HCT116 (cell line): ENCODE data around the gene MIPEP. TPM values are rescaled to one million over a fixed set of nuclear protein-coding genes. Genes with fewer than 3 reads are reported as not detected.

Source experiments
- ATAC-seq: fragments of 200-7000 bp; cut with Tn5 transposase; 2 replicates; pipeline ENCODE4 v1.9.1; 2020; ENCODE audit warnings: mild to moderate bottlenecking, moderate library complexity
- BruUV-seq: library from RNA; stranded (reverse); fragments of 400-500 nt; replicated peaks from 2 replicates; lab custom pipeline; 2021; lab: Mats Ljungman, UMichigan
- CTCF ChIA-PET: fragments of 300-600 bp; sonication (Branson Sonifier 250); formaldehyde crosslinking; loops from one replicate; lab custom pipeline; 2021; ENCODE audit warnings: antibody characterized with exemption; lab: Charles Lee
- POLR2A ChIA-PET: fragments of 300-600, 350-600 bp; sonication (Branson Sonifier 250); formaldehyde crosslinking; loops from one replicate; lab custom pipeline; 2021; ENCODE audit warnings: antibody characterized with exemption; lab: Charles Lee
- RAD21 ChIA-PET, 2 experiments: fragments of 300-600 bp; sonication (Branson Sonifier 250); formaldehyde crosslinking; loops; one replicate each; lab custom pipeline; 2023; ENCODE audit warnings: low total read pairs in 2 of 2; ENCODE audit not compliant: uncharacterized antibody in 2 of 2, unreplicated experiment in 2 of 2, low non-redundant PET in 1 of 2; lab: Charles Lee
- DNase-seq: peaks from one replicate; pipeline ENCODE4 v3.0.0-alpha.2; 2010; ENCODE audit warnings: low read depth, low spot score
- H2AFZ ChIP-seq: fragments of 200-600 bp; shearing (Covaris generic), sonication (generic); 2 replicates; pipeline ENCODE4 v1.6.1; 2017; ENCODE audit warnings: low read depth, mixed run types, mixed read lengths, antibody characterized with exemption, low read length; ENCODE audit not compliant: poor library complexity, severe bottlenecking
- H3K27ac ChIP-seq: 2 replicates; pipeline ENCODE4 v1.5.1; 2012; ENCODE audit warnings: low read depth, low read length
- H3K27me3 ChIP-seq: fragments of 200-600 bp; sonication (generic); 2 replicates; pipeline ENCODE4 v1.6.1; 2016; ENCODE audit warnings: mixed run types, low read length, mixed read lengths; ENCODE audit not compliant: insufficient read depth
- H3K36me3 ChIP-seq, 2 experiments: fragments of 200-500 bp in 1 of 2; fragments of 200-600 bp in 1 of 2; sonication (Bioruptor generic) in 1 of 2; sonication (generic) in 1 of 2; 2 replicates each; pipeline versions ENCODE4 v1.5.1 to v1.6.1; 2014 to 2016; ENCODE audit warnings: low read length in 2 of 2, inconsistent platforms in 1 of 2, mixed read lengths in 1 of 2, mixed run types in 1 of 2; ENCODE audit not compliant: insufficient read depth in 2 of 2, control insufficient read depth in 1 of 2
- H3K4me1 ChIP-seq, 2 experiments: fragments of 200-600 bp in 1 of 2; sonication (generic) in 1 of 2; 2 replicates each; pipeline versions ENCODE4 v1.5.1 to v1.6.1; 2012 to 2017; ENCODE audit warnings: low read length in 2 of 2, inconsistent platforms in 1 of 2, mild to moderate bottlenecking in 1 of 2, mixed read lengths in 1 of 2, mixed run types in 1 of 2, moderate library complexity in 1 of 2; ENCODE audit not compliant: insufficient read depth in 2 of 2, control insufficient read depth in 1 of 2
- H3K4me2 ChIP-seq: fragments of 200-600 bp; sonication (generic); 2 replicates; pipeline ENCODE4 v1.6.1; 2017; ENCODE audit warnings: mixed run types, low read length, mixed read lengths
- H3K4me3 ChIP-seq, 2 experiments: fragments of 200-600 bp in 1 of 2; sonication (generic) in 1 of 2; replicated peaks in 1 of 2; 2 replicates each; pipeline ENCODE4 v1.5.1; 2011 to 2016; ENCODE audit warnings: low read length in 2 of 2, control low read depth in 1 of 2, low read depth in 1 of 2, mild to moderate bottlenecking in 1 of 2, mixed read lengths in 1 of 2, mixed run types in 1 of 2
- H3K79me2 ChIP-seq: fragments of 200-600 bp; sonication (generic); 2 replicates; pipeline ENCODE4 v1.6.1; 2017; ENCODE audit warnings: mild to moderate bottlenecking, mixed run types, low read length, moderate library complexity, mixed read lengths; ENCODE audit not compliant: insufficient read depth
- H3K9ac ChIP-seq: fragments of 200-600 bp; sonication (generic); 2 replicates; pipeline ENCODE4 v1.6.1; 2016; ENCODE audit warnings: low read length, mixed read lengths
- H3K9me2 ChIP-seq: fragments of 200-600 bp; sonication (generic), shearing (Covaris generic); 2 replicates; pipeline ENCODE4 v1.6.1; 2017; ENCODE audit warnings: mixed run types, mild to moderate bottlenecking, moderate library complexity; ENCODE audit not compliant: insufficient read depth
- H3K9me3 ChIP-seq, 2 experiments: fragments of 200-500 bp in 1 of 2; fragments of 200-600 bp in 1 of 2; sonication (Bioruptor generic) in 1 of 2; sonication (generic) in 1 of 2; 2 replicates each; pipeline ENCODE4 v1.6.1; 2014 to 2017; ENCODE audit warnings: low read length in 2 of 2, mixed read lengths in 2 of 2, inconsistent platforms in 1 of 2, low read depth in 1 of 2, mild to moderate bottlenecking in 1 of 2, mixed run types in 1 of 2, moderate library complexity in 1 of 2; ENCODE audit not compliant: control insufficient read depth in 1 of 2, insufficient read depth in 1 of 2
- H4K20me1 ChIP-seq: fragments of 200-600 bp; sonication (generic), shearing (Covaris generic); 2 replicates; pipeline ENCODE4 v1.6.1; 2017; ENCODE audit warnings: mixed run types, mild to moderate bottlenecking, moderate library complexity; ENCODE audit not compliant: insufficient read depth
- ATF3 ChIP-seq: IDR thresholded peaks from 2 replicates; pipeline ENCODE4 v1.6.1; 2012
- ELF1 ChIP-seq: IDR thresholded peaks from 2 replicates; pipeline ENCODE4 v1.6.1; 2012; ENCODE audit warnings: low read depth, borderline replicate concordance
- EZH2 ChIP-seq: fragments of 200-600 bp; sonication (generic); IDR thresholded peaks from 2 replicates; pipeline ENCODE4 v1.6.1; 2017; ENCODE audit warnings: antibody characterized with exemption, mixed run types
- EZH2phosphoT487 ChIP-seq: fragments of 200-600 bp; IDR thresholded peaks from 2 replicates; pipeline ENCODE4 v1.6.1; 2018; ENCODE audit warnings: antibody characterized with exemption, borderline replicate concordance
- JUND ChIP-seq: IDR thresholded peaks from 2 replicates; pipeline ENCODE4 v1.6.1; 2012
- MAX ChIP-seq: IDR thresholded peaks from 2 replicates; pipeline ENCODE4 v1.6.1; 2012
- RAD21 ChIP-seq: IDR thresholded peaks from 2 replicates; pipeline ENCODE4 v1.6.1; 2012; ENCODE audit warnings: low read depth, mild to moderate bottlenecking
- REST ChIP-seq: IDR thresholded peaks from 2 replicates; pipeline ENCODE4 v1.6.1; 2012; ENCODE audit warnings: low read depth
- SP1 ChIP-seq: IDR thresholded peaks from 2 replicates; pipeline ENCODE4 v1.6.1; 2012; ENCODE audit warnings: low read depth
- SRF ChIP-seq: IDR thresholded peaks from 2 replicates; pipeline ENCODE4 v1.6.1; 2012; ENCODE audit warnings: low read depth
- TCF7L2 ChIP-seq: IDR thresholded peaks from 2 replicates; pipeline ENCODE4 v1.7.0; 2011; ENCODE audit warnings: borderline replicate concordance, inconsistent platforms; ENCODE audit not compliant: insufficient read depth, insufficient read length; ENCODE audit errors: extremely low read depth
- YY1 ChIP-seq: IDR thresholded peaks from 2 replicates; pipeline ENCODE4 v1.6.1; 2011; ENCODE audit warnings: low read length, low read depth, moderate library complexity, mild to moderate bottlenecking; ENCODE audit not compliant: insufficient replicate concordance; ENCODE audit errors: extremely low read depth
- intact Hi-C: fragments of 100-400 bp; cut with micrococcal nuclease; formaldehyde crosslinking; loops from 2 replicates; pipeline ENCODE4 v1.10.0; 2022
- total RNA-seq: library from RNA; stranded (reverse); gene quantifications from one replicate; pipeline ENCODE4 v1.2.1, GENCODE V29; 2021; ENCODE audit not compliant: unreplicated experiment
- TF ChIP-seq, protein P1 (sequence below): IDR thresholded peaks from 2 replicates; pipeline ENCODE4 v1.6.1; 2011; ENCODE audit warnings: mild to moderate bottlenecking, low read length, moderate library complexity; ENCODE audit not compliant: insufficient replicate concordance; ENCODE audit errors: extremely low read depth

Gene MIPEP
- total RNA-seq, 1 experiment from 2014 or later: 33.3 TPM

DNA sequence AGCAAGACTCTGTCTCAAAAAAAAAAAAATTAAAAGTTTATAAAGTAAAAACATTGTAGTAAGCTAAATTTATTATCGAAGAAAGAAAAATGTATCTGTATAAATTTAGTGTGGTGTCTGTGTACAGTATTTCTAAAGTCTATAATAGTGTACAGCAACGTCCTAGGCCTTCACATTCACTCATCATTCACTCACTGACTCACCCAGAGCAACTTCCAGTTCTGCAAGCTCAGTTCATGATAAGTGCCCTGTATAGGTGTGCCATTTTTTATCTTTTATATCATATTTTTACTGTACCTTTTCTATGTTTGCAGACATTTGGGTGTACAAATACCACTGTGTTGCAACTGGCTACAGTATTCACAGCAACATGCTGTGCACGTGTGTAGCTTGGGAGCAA, 200.9 kb downstream of the MIPEP start:
- no peak overlapping the region for H3K27ac ChIP-seq
- ChIA-PET POLR2A (no interaction called here), CTCF (no interaction called here), RAD21 (no interaction called here)
- no peak overlapping the region for H2AFZ ChIP-seq
- TF ChIP-seq TCF7L2 (no peak), SP1 (no peak), ELF1 (no peak), MAX (no peak), RAD21 (no peak), YY1 (no peak), ATF3 (no peak), EZH2 (no peak), JUND (no peak), SRF (no peak), REST (no peak), EZH2phosphoT487 (no peak)
- TF ChIP-seq, protein P1, sequence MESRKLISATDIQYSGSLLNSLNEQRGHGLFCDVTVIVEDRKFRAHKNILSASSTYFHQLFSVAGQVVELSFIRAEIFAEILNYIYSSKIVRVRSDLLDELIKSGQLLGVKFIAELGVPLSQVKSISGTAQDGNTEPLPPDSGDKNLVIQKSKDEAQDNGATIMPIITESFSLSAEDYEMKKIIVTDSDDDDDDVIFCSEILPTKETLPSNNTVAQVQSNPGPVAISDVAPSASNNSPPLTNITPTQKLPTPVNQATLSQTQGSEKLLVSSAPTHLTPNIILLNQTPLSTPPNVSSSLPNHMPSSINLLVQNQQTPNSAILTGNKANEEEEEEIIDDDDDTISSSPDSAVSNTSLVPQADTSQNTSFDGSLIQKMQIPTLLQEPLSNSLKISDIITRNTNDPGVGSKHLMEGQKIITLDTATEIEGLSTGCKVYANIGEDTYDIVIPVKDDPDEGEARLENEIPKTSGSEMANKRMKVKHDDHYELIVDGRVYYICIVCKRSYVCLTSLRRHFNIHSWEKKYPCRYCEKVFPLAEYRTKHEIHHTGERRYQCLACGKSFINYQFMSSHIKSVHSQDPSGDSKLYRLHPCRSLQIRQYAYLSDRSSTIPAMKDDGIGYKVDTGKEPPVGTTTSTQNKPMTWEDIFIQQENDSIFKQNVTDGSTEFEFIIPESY: no peak
- H3K27me3 ChIP-seq: no peaks in the 10 kb centered on the region
- H3K9ac ChIP-seq: no peak overlapping the region
- H4K20me1 ChIP-seq: no peaks in the 10 kb centered on the region
- no peak overlapping the region for H3K4me3 ChIP-seq
- BruUV-seq: no TSS peak
- no peaks in the 10 kb centered on the region for H3K79me2 ChIP-seq
- ATAC-seq (no peak), DNase-seq (no peak)
- H3K9me2 ChIP-seq: no peaks in the 10 kb centered on the region
- intact Hi-C loops: no loop called here
- no peaks in the 10 kb centered on the region for H3K36me3 ChIP-seq
- H3K4me1 ChIP-seq: no peaks in the 10 kb centered on the region
- no peaks in the 10 kb centered on the region for H3K9me3 ChIP-seq
- no peak overlapping the region for H3K4me2 ChIP-seq
